T1000 (cell line): ENCODE results near the gene BCLAF1.
A peak's percentile ranks its signal among the peaks of the same experiment; 100 is the strongest.
"Not testable (repeated sequence)": the region's sequence is repeated elsewhere in the genome, so short reads cannot be mapped to it uniquely, and the experiment has no call there.

ENCODE experiments used
- DNase-seq: peaks from one replicate; lab custom pipeline; 2025; ENCODE audit warnings: mixed read lengths; lab: John Stamatoyannopoulos, UW

BCLAF1 gene

DNA sequence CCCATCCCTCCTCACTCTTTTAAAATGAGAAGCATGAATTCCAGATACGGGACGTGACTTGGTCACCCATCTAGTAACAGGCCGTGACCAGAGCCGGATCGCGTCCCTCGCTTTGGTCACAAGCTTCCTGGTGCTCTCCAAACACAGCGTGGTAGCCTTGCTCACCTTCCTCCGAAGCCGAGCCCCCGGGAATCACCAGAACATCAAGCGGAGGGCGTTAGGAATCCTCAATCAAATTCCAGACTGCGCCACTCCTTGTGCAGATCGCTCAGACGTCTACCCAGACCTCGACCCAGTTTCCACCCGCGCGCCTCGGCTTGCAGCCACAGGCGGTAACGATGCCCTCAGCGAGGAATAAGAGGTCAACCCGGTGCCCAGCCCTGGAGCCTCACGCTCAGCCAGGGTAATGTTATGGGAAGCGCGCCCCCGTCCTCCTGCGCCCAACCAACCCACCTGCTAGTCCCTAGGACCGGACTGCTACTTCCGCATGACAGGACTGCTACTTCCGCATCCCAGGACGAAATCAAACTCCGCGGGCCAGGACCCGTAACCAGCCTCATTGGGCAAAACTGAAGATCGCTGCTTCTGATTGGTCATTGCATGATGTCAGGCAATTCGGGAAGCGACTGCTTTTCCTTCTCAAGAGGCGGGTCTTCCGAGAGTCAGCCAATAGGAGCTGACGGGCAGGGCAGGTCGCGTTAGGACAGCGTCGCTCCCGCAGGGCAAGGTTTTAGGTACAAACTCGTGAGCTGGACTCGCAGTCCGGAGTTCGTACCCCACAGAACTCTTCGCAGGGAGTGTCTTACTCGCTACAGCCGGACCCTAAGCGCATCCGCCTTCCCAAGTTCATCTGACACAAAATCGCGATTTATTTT is 39.6 kb downstream of the BCLAF1 start, which contains the start of gene MTFR2:
TSS of gene MTFR2 (minus strand) at position 501 of the 875 bp plus-strand sequence. CDS start 1,212 bp downstream, outside the sequence.
- DNase-seq: peak; percentile 92

DNA sequence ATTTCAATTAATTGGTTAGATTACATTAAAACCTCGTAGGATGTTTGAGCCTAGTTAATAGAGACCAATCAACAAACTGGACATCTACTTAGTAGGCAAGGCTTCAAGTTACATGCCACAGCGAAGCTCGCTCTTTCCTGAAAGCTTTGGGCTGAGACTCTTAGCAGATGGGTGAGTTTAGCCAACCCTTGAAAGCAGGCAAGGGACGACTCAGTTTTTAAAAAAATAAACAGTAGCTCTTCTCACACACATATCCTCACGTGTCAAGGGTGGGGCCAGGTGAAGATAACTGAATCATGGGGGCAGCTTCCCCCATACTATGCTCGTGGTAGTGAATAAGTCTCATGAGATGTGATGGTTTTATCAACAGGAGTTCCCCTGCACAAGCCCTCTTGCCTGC is 40.3 kb downstream of the BCLAF1 start:
- DNase-seq: no peak

GRCh38 chr6:136244061-136244616 is 45.5 kb downstream of the BCLAF1 start:
- no peak for DNase-seq

- no peak for DNase-seq
Measured at GRCh38 chr6:136236466-136237293, 53.0 kb downstream of the BCLAF1 start.

DNA sequence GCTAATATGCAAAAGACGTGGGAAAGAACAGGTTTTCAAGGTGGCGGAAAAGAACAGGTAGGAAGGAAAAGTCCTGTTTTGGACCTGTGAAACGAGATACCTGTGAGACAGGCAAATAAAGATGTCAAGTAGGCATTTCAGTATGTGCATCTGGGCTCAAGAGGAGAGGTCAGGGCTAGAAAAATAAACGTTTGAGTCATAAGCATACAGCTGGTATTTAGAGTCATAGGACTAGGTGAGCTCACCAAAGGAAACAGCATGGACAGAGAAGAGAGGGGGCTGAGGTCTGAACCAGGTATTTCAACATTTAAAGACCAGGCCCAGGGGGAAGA is 54.4 kb downstream of the BCLAF1 start:
- no peak for DNase-seq

DNA sequence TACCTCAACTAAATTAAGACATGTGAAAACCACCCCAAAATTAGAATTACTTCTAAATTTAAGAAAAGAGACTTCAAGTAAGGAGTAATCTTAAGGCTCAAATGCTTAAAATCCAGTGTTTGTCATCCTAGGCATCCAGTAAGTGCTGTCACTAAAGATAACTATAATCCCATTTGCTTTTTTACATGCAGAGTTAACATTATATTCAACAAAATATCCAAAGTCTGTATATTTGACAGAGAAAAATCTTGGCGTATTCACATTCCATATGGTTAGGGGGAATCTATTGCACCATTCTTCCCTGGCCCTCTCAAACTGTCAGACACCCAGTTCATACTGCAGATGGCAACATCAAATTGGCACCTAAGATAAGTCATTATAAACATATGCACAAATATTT is 56.9 kb downstream of the BCLAF1 start:
- no peak for DNase-seq

GRCh38 chr6:136230219-136230853 is 59.3 kb downstream of the BCLAF1 start:
- no peak for DNase-seq

DNA sequence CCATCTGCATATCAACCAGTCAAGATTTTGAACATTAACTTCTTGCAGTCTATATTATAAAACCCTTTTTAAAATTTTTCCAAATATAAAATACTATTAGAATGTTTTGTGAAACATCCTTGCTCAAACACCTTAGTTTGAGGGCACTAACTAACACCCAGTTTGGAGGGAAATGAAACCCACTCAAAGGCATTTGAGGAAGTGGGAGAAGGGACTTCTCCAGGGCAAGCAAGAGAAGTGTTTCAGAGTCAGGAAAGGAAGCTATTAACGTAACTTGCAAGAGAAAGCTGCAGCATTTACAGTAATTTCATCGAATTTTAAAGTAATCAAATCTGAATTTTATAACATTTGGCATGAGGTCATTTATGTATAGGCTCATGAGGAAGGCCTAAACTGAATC is 60.8 kb downstream of the BCLAF1 start:
- DNase-seq: no peak

DNA sequence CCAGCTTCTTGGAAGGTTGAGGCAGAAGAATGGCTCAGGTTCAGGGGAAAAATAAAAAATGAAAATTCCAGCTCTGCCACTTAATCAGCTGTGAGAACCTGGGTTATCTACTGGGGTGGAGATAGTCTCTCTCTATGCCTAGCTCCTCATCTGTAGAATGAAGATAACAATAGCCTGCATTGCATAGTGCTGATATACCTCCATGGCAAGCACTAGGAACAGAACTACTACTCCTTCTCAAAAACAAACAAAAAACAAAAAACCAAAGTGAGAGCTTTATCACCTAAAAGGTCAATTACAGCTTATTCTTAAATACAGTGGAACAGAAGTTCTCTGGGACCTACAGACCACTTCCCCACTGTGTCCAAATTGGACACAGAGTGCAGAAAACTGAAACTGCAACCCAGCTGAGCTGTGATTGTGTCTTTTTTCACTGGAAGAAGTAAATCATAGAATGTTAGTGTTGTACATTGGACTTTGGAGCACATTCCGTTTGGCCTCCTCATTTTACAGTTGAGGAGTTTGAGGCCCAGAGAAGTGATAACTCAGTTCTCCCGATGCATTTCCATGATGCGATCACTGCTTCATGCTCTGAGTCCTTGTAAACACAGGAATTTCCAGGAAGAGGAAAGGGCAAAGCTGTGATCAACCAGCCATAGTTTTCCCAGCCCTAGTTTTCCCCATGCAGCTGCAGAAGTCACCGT is 62.8 kb downstream of the BCLAF1 start:
- no peak for DNase-seq

DNA sequence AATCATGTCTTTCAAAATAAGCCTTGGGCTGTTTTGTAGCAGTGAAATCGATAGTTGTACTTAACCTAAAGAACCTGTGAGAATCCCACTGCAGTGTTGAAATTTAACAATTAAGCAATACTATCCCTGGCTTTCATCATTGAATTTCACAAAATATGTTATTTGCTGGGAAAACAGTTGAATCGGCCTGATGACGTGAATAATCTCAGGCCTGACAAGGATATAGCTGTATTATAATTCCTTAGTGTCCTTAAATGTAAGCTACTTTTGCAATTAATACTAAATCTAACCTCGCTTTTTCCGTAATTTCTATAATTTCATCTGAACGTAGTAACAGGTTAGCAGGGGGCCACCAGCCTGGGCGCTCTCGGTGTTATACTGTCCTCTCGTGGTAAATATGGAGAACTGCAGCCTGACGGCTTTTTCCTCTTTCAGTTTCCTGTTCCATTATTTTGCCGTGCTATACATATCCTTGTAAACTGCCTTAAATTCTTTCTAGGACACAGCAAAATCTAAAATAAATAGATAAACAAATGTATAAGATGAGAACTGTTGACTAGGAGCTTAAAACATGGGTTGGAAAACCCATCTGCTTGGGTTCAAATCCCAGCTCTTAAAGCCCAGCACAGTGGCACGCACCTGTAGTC is 63.5 kb downstream of the BCLAF1 start:
- peak; percentile 45 for DNase-seq

DNA sequence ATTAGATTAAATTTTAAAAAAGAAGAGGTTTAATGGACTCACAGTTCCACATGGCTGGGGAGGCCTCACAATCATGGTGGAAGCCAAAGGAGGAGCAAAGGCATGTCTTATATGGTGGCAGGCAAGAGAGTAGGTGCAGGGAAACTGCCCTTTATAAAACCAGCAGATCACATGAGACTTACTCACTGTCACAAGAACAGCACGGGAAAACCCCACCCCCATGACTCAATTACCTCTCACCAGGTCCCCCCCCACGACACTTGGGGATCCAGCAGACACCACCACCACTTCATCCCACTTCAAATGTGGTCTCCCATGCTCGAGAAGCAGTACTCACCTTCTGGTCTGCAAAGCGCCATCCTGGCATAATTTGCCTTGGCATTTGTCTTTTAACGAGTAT is 64.2 kb downstream of the BCLAF1 start:
- no peak for DNase-seq

GRCh38 chr6:136224974-136225373 is 64.7 kb downstream of the BCLAF1 start:
- DNase-seq: not testable (repeated sequence)

- DNase-seq: no peak
Measured at GRCh38 chr6:136216503-136217401, 72.9 kb downstream of the BCLAF1 start.

DNA sequence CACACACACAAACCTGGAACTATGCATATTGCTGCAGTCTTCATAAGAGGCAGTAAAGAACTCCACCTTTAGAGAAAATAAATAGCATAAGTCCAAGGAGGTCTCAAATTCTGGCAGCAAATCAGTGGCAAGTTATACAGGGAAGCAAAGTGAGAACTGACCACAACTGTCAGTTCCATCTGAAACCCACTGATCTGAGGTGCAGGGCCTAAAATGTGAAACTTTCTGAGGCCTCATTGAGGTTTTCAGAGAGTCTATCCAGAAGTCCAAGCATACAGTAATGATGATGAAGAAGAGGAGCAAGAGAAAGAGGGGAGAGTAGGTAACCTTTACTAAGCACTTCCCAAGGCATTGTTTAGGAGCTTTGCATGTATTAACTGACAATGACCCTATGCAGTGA is 75.8 kb downstream of the BCLAF1 start:
- DNase-seq: no peak

DNA sequence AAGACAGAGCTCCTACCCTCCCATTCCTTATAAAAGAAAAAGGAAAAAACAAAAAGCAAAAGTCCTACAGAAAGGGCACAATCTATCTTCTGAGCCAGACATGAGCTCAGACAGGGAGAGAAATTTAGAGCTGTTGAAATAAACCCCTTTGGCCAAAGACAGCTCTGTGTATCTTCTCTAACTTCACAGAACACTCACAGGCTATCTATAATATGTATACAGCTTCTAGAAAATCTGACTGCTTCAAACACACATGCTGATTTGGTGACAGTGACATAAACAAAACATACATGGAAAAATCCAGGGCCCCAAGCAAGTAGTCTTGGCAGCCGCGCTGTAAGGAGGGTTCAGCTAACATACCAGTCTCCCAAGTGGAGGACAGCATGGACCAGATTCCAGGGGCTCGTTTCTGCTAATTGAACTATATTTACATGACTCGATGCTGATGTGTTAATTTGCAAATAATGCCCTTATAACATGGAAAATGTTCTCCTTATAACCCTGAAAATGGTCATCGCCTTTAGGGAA is 76.6 kb downstream of the BCLAF1 start:
- no peak for DNase-seq

DNA sequence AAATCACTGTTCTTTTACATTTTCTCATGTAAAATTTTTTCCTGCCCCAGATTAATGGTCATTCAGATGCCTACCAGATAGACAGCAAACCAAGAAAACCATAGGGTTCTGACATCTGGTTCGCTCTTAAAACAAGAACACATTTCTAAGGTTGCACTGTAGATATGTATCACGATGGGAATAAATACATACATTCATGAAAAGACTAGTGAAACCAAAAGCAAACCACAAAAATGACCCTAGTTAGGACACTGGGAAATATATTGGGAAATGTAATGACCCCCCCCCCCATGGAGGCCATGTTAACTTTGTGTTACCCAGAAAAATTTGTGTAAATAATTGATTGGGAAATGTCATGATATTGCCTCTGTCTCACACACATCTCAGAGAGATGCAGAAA is 77.0 kb downstream of the BCLAF1 start:
- no peak for DNase-seq

DNA sequence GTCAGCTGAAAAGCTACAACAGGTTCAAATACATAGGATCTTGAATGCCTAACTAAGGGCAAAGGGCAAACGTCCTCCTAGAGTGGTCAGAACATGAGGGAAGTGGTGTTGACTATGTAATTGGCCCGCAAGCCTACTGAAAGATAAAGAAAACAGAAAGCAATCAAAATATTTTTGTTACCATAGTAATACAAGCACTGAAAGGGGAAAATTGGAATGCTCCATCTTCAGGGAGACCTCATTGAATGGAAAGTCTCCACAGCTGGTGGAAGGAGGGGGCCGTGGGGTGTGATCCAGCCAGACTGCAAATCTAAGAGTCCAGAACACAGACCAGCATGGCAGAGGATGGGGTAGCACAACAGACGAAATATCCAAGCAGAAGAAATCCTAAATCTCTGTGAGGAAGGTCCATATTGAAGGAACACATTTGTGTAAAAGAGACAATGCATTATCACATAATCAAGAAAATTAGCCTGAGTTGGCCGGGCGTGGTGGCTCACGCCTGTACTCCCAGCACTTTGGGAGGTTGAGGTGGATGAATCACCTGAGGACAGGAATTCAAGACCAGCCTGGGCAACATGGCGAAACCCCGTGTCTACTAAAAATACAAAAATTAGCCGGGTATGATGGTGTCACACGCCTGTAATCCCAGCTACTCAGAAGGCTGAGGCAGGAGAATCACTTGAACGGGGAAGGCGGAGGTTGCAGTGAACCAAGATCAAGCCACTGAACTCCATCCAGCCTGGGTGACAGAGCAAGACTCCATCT is 79.1 kb downstream of the BCLAF1 start:
- no peak for DNase-seq

- no peak for DNase-seq
Measured at GRCh38 chr6:136209496-136209895, 80.2 kb downstream of the BCLAF1 start.

GRCh38 chr6:136208783-136209182 is 80.9 kb downstream of the BCLAF1 start:
- DNase-seq: no peak
